Testis (tissue), 5 donors: ENCODE results near the gene OXCT1. TPM values are rescaled to one million over a fixed set of nuclear protein-coding genes. Genes with fewer than 3 reads are reported as not detected.

Experiments used
- DNase-seq: peaks from one replicate; pipeline ENCODE4 v3.0.0-alpha.2; 2019
- H3K27ac ChIP-seq, 2 donors: fragments of 200-600 bp; sonication (generic); one replicate each; pipeline ENCODE4 v1.5.1; 2019
- H3K27me3 ChIP-seq: fragments of 200-600 bp; sonication (generic); one replicate; pipeline ENCODE4 v1.5.1; 2019
- H3K36me3 ChIP-seq: fragments of 200-600 bp; sonication (generic); one replicate; pipeline ENCODE4 v1.5.1; 2017; ENCODE audit warnings: low read depth; ENCODE audit errors: missing control alignments
- H3K4me1 ChIP-seq: fragments of 200-600 bp; sonication (generic); one replicate; pipeline ENCODE4 v1.5.1; 2019
- H3K4me3 ChIP-seq, 2 donors: fragments of 200-600 bp; sonication (generic); one replicate each; pipeline ENCODE4 v1.5.1; 2017 to 2019
- H3K9me3 ChIP-seq: fragments of 200-600 bp; sonication (generic); one replicate; pipeline ENCODE4 v1.5.1; 2017
- CTCF ChIP-seq, 3 experiments: fragments of 450-650 bp in 2 of 3; fragments of 200-600 bp in 1 of 3; sonication (generic) in 1 of 3; IDR thresholded peaks; one replicate each; pipeline ENCODE4 v1.5.1; 2016 to 2019; ENCODE audit warnings: antibody characterized with exemption in 3 of 3, mild to moderate bottlenecking in 2 of 3, moderate library complexity in 1 of 3
- POLR2A ChIP-seq: fragments of 450-650 bp; IDR thresholded peaks from one replicate; pipeline ENCODE4 v1.6.1; 2017; ENCODE audit warnings: antibody characterized with exemption, mild to moderate bottlenecking, moderate library complexity
- WGBS, 2 donors: methylation state at CpG; one replicate each; pipeline ENCODE4 v1.1.5; 2018; 5-methylcytosine and 5-hydroxymethylcytosine counted together
- intact Hi-C: fragments of 100-400 bp; cut with DNase I; formaldehyde crosslinking; loops from one replicate; pipeline ENCODE4 v1.15.1; 2023; ENCODE audit warnings: low total_unique reads
- long read RNA-seq, 2 donors: transcript quantifications; one replicate each; lab custom pipeline, GENCODE V29; 2026
- polyA plus RNA-seq: library from polyadenylated mRNA; stranded (reverse); fragments of 350-450 nt; fragmentation: Illumina TruSeq; extraction: RNeasy Lipid Tissue Mini Kit (QIAGEN cat#74804); gene quantifications from one replicate; pipeline ENCODE4 v1.2.3, GENCODE V29; 2014; ENCODE audit warnings: low read depth, low replicate concordance; ENCODE audit not compliant: insufficient read depth
- total RNA-seq, 2 donors: library from RNA; depleted of rRNA; stranded (reverse); fragments of >200 nt; gene quantifications; one replicate each; pipeline ENCODE4 v1.2.3, GENCODE V29; 2016

Gene OXCT1
- total RNA-seq (10 to 100 TPM; 11.7 to 16.5 TPM), polyA plus RNA-seq (22.7 TPM)
- long read RNA-seq, donor 1, transcript OXCT1-201 (17 exons, 3,388 nt) = major isoform, 10 of 18 reads
- long read RNA-seq, donor 1, transcript OXCT1-203 (5 exons, 596 nt) = minor isoform, 8 of 18 reads
- long read RNA-seq, donor 1, partial matches to known transcripts = 0 of 18 reads
- long read RNA-seq, donor 1, other reads (novel, unspliced or antisense) = 0 of 18 reads
- long read RNA-seq, donor 2, partial matches to known transcripts = 0 of 5 reads
- long read RNA-seq, donor 2, other reads (novel, unspliced or antisense) = 0 of 5 reads

- H3K27ac ChIP-seq = peak within 1 kb of the TSS; percentile 85 to 88
- DNase-seq = peak; percentile 77
- 1% methylated on average over 15 to 60 of the region's 82 CpGs for WGBS, 2 donors
- peaks cover 12% of the 10 kb centered on the region for H3K4me1 ChIP-seq
- peak within 1 kb of the TSS; percentile 74 to 78 for H3K4me3 ChIP-seq
- no peaks in the 10 kb centered on the region for H3K36me3 ChIP-seq
- no peaks in the 10 kb centered on the region for H3K27me3 ChIP-seq
- TF ChIP-seq POLR2A (no peak), CTCF (IDR thresholded peaks at IDR 0.05) (no peak)
- intact Hi-C loops = no loop called here
- H3K9me3 ChIP-seq = no peaks in the 10 kb centered on the region
Measured at GRCh38 chr5:41869724-41870626, at the start of gene OXCT1. OXCT1 (minus strand) TSS chr5:41870425; CDS start chr5:41870358, 67 bp downstream.

- H3K9me3 ChIP-seq = no peaks in the 10 kb centered on the region
- no peak overlapping the region for H3K27ac ChIP-seq
- 88 to 91% methylated on average over 2 of the region's 2 CpGs for WGBS, 2 donors
- intact Hi-C loops = no loop called here
- no peaks in the 10 kb centered on the region for H3K36me3 ChIP-seq
- no peaks in the 10 kb centered on the region for H3K27me3 ChIP-seq
- H3K4me1 ChIP-seq = no peaks in the 10 kb centered on the region
- TF ChIP-seq CTCF (IDR thresholded peaks at IDR 0.05) = no peak
- no peak for TF ChIP-seq POLR2A
- H3K4me3 ChIP-seq = no peak overlapping the region
- no peak for DNase-seq
Measured at GRCh38 chr5:41918105-41918504, 47.9 kb upstream of the OXCT1 start.

GRCh38 chr5:41908374-41909079 is 38.3 kb upstream of the OXCT1 start:
- no peak overlapping the region for H3K27ac ChIP-seq
- no peaks in the 10 kb centered on the region for H3K36me3 ChIP-seq
- peaks cover 7% of the 10 kb centered on the region for H3K4me1 ChIP-seq
- WGBS, 2 donors = 86% methylated on average over 4 of the region's 4 CpGs
- no peaks in the 10 kb centered on the region for H3K27me3 ChIP-seq
- no peaks in the 10 kb centered on the region for H3K9me3 ChIP-seq
- intact Hi-C loops = no loop called here
- DNase-seq = no peak
- H3K4me3 ChIP-seq = no peak overlapping the region
- TF ChIP-seq POLR2A (no peak), CTCF (IDR thresholded peaks at IDR 0.05) (no peak)

- Histone ChIP-seq H3K27me3 (no peaks in the 10 kb centered on the region), H3K9me3 (no peaks in the 10 kb centered on the region), H3K4me1 (peaks cover 7% of the 10 kb centered on the region), H3K4me3 (no peak overlapping the region), H3K36me3 (no peaks in the 10 kb centered on the region), H3K27ac (no peak overlapping the region)
- no peak for DNase-seq
- 81 to 92% methylated on average over 2 of the region's 2 CpGs for WGBS, 2 donors
- no peak for TF ChIP-seq POLR2A
- TF ChIP-seq CTCF (IDR thresholded peaks at IDR 0.05) = no peak
- intact Hi-C loops = no loop called here
Measured at GRCh38 chr5:41906151-41906550, 35.9 kb upstream of the OXCT1 start.
